ENCODE measurements around the gene PPP2R5D. TPM values are rescaled to one million over a fixed set of nuclear protein-coding genes. Genes with fewer than 3 reads are reported as not detected.

PPP2R5D gene
- total and polyA plus RNA-seq, 9 of the 15 experiments (the other 6 are each of a cell fraction or from before 2014, with no cell fraction given): 1.3 to 96.1 (median 38.4) TPM

DNA sequence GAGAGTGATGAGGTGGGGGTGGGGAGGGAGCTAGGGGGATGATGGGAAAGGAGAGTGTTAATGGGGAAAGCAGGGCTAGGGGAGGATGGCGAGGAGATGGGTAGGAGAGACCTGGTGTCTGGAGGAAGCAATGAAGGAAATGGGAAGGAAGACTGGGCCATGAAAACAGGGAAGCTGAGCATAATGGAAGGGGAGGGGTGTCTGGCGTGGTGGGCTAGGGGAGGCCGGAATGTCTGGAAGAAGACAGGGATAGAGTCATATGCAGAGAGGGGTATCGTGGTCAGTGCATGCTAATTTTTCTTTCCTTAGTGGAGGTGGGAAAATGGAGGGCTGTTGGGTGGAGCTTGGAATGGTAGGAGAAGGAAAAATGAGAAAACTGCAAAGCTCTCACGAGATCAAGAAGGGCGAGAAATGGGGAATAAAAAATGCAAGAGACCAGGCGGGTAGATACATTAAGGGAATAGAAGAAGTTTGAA lies 30.1 kb downstream of the PPP2R5D start (continued):
- TF ChIP-seq NR0B1 (IDR thresholded peaks at IDR 0.05; ENCODE audit: partially characterized antibody): no peak
- TF ChIP-seq ZNF239 (CRISPR knock-in tag; IDR thresholded peaks at IDR 0.05): no peak
- no peak for TF ChIP-seq GATAD2B (IDR thresholded peaks at IDR 0.05; ENCODE audit: borderline replicate concordance)
- TF ChIP-seq SMARCE1 (IDR thresholded peaks at IDR 0.05): peak; percentile 49
- TF ChIP-seq RB1 (IDR thresholded peaks at IDR 0.05; ENCODE audit: low read depth): no peak
- no peak for TF ChIP-seq STAT5A (IDR thresholded peaks at IDR 0.05; ENCODE audit: borderline replicate concordance, low read length)
- TF ChIP-seq NBN (IDR thresholded peaks at IDR 0.05; ENCODE audit: low read depth): 0 out of 2 replicates have a peak, but pooled peaks have one; percentile 57
- no peak for TF ChIP-seq NFE2 (IDR thresholded peaks at IDR 0.05; ENCODE audit: low read depth)
- TF ChIP-seq, protein P1, sequence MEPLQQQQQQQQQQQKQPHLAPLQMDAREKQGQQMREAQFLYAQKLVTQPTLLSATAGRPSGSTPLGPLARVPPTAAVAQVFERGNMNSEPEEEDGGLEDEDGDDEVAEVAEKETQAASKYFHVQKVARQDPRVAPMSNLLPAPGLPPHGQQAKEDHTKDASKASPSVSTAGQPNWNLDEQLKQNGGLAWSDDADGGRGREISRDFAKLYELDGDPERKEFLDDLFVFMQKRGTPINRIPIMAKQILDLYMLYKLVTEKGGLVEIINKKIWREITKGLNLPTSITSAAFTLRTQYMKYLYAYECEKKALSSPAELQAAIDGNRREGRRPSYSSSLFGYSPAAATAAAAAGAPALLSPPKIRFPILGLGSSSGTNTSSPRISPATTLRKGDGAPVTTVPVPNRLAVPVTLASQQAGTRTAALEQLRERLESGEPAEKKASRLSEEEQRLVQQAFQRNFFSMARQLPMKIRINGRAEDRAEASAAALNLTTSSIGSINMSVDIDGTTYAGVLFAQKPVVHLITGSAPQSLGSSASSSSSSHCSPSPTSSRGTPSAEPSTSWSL (CRISPR knock-in tag; IDR thresholded peaks at IDR 0.05; ENCODE audit: borderline replicate concordance): no peak
- TF ChIP-seq PHB (CRISPR knock-in tag; IDR thresholded peaks at IDR 0.05): no peak
- no peak for TF ChIP-seq TAL1 (IDR thresholded peaks at IDR 0.05)
- no peak for TF ChIP-seq HMG20B (CRISPR knock-in tag; IDR thresholded peaks at IDR 0.05)
- TF ChIP-seq TRIM24 (IDR thresholded peaks at IDR 0.05): peak in 1 of 2 experiments; percentile 5; a peak in 1 of 4 replicates
- TF ChIP-seq, protein P2, sequence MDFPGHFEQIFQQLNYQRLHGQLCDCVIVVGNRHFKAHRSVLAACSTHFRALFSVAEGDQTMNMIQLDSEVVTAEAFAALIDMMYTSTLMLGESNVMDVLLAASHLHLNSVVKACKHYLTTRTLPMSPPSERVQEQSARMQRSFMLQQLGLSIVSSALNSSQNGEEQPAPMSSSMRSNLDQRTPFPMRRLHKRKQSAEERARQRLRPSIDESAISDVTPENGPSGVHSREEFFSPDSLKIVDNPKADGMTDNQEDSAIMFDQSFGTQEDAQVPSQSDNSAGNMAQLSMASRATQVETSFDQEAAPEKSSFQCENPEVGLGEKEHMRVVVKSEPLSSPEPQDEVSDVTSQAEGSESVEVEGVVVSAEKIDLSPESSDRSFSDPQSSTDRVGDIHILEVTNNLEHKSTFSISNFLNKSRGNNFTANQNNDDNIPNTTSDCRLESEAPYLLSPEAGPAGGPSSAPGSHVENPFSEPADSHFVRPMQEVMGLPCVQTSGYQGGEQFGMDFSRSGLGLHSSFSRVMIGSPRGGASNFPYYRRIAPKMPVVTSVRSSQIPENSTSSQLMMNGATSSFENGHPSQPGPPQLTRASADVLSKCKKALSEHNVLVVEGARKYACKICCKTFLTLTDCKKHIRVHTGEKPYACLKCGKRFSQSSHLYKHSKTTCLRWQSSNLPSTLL (IDR thresholded peaks at IDR 0.05): no peak
- no peak for TF ChIP-seq MCM3 (IDR thresholded peaks at IDR 0.05)
- TF ChIP-seq GATA2 (CRISPR knock-in tag; IDR thresholded peaks at IDR 0.05): no peak
- TF ChIP-seq HDAC6 (IDR thresholded peaks at IDR 0.05; ENCODE audit: low read depth, low read length): no peak
- peak; percentile 2 for TF ChIP-seq PCBP1 (IDR thresholded peaks at IDR 0.05; ENCODE audit: low read depth, low read length, poor library complexity, severe bottlenecking)
- TF ChIP-seq MEF2D (tag; conservative IDR thresholded peaks at IDR 0.05; ENCODE audit: low read depth): no peak
- peak; percentile 62; the same call in 1 of the 2 replicates for TF ChIP-seq MIER1 (IDR thresholded peaks at IDR 0.05; ENCODE audit: low read depth)
- no peak for TF ChIP-seq TCF3 (CRISPR knock-in tag; IDR thresholded peaks at IDR 0.05)
- TF ChIP-seq NR1H2 (CRISPR knock-in tag; IDR thresholded peaks at IDR 0.05): no peak
- TF ChIP-seq, protein P3, sequence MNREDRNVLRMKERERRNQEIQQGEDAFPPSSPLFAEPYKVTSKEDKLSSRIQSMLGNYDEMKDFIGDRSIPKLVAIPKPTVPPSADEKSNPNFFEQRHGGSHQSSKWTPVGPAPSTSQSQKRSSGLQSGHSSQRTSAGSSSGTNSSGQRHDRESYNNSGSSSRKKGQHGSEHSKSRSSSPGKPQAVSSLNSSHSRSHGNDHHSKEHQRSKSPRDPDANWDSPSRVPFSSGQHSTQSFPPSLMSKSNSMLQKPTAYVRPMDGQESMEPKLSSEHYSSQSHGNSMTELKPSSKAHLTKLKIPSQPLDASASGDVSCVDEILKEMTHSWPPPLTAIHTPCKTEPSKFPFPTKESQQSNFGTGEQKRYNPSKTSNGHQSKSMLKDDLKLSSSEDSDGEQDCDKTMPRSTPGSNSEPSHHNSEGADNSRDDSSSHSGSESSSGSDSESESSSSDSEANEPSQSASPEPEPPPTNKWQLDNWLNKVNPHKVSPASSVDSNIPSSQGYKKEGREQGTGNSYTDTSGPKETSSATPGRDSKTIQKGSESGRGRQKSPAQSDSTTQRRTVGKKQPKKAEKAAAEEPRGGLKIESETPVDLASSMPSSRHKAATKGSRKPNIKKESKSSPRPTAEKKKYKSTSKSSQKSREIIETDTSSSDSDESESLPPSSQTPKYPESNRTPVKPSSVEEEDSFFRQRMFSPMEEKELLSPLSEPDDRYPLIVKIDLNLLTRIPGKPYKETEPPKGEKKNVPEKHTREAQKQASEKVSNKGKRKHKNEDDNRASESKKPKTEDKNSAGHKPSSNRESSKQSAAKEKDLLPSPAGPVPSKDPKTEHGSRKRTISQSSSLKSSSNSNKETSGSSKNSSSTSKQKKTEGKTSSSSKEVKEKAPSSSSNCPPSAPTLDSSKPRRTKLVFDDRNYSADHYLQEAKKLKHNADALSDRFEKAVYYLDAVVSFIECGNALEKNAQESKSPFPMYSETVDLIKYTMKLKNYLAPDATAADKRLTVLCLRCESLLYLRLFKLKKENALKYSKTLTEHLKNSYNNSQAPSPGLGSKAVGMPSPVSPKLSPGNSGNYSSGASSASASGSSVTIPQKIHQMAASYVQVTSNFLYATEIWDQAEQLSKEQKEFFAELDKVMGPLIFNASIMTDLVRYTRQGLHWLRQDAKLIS (CRISPR knock-in tag; IDR thresholded peaks at IDR 0.05): no peak
- TF ChIP-seq PHF20 (IDR thresholded peaks at IDR 0.05; ENCODE audit: partially characterized antibody): no peak

All from K562 (cell line).